Measurements from ENCODE around the gene CMIP.

DNA sequence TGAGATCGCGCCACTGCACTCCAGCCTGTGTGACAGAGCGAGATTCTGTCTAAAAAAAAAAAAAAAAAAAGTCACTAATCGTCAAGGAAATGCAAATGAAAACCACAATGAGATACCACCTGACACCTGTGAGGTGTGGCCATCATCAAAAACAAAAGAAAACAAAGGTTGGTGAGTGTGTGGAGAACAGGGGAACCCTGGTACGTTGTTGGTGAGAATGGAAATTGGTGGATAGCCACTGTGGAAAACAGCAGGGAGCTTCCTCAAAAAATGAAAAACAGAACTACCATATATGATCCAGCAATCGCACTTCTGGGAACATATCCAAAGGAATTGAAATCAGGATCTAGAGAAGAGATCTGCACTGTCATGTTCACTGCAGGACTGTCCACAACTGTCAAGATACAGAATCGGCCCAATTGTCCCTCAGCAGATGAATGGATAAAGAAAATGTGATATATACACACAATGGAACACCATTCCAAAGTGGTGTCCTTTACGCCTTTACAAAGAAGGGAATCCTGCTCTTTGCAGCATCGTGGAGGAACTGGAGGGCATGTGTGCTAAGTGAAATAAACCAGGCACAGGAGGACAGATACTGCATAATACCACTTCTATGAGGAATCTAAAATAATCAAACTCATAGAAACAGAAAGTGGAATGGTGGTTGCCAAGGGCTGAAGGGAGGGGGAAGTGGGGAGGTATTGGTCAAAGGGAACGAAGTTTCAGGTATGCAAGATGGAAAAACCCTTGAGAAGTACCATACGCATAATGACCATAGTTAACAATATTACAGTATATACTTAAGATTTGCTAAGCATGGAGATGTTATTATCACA lies 271.0 kb downstream of the CMIP start:
- TF ChIP-seq, protein P1, sequence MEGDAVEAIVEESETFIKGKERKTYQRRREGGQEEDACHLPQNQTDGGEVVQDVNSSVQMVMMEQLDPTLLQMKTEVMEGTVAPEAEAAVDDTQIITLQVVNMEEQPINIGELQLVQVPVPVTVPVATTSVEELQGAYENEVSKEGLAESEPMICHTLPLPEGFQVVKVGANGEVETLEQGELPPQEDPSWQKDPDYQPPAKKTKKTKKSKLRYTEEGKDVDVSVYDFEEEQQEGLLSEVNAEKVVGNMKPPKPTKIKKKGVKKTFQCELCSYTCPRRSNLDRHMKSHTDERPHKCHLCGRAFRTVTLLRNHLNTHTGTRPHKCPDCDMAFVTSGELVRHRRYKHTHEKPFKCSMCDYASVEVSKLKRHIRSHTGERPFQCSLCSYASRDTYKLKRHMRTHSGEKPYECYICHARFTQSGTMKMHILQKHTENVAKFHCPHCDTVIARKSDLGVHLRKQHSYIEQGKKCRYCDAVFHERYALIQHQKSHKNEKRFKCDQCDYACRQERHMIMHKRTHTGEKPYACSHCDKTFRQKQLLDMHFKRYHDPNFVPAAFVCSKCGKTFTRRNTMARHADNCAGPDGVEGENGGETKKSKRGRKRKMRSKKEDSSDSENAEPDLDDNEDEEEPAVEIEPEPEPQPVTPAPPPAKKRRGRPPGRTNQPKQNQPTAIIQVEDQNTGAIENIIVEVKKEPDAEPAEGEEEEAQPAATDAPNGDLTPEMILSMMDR (IDR thresholded peaks at IDR 0.05) = no peak
- no peak for TF ChIP-seq POLR2A (IDR thresholded peaks at IDR 0.05)
